ENCODE results near the gene MAP3K1.

DNA sequence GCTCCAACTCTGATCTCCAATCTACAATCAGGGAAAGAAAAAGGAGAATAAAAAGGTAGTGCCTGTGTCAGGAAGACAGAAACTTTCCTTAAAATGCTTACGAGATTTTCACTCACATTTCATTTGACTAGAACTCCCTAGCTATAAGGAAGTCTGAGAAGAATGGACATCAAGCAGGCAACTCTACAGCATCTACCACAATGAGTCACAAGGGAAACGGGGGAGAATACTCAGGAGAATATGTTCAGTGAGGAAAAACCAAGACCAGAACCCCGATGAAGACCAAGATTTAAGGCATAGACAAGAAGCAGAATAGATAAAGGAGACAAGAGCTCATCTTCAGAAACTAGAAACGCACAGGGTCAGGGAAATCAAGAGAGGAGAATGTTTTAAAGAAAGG lies 85.0 kb downstream of the MAP3K1 start:
- TF ChIP-seq SUZ12 (IDR thresholded peaks at IDR 0.05; ENCODE audit: extremely low read depth, insufficient read depth, insufficient read length) (no peak), YY1 (IDR thresholded peaks at IDR 0.05; ENCODE audit: insufficient read depth, insufficient read length) (no peak), ZNF274 (IDR thresholded peaks at IDR 0.05; ENCODE audit: low read depth, low read length) (no peak)
